Nephron progenitor cell (in vitro differentiated cells): Measurements from ENCODE around the gene LRRN2.
"Not testable (repeated sequence)": the region's sequence is repeated elsewhere in the genome, so short reads cannot be mapped to it uniquely, and the experiment has no call there.

Experiments used
- DNase-seq: peaks from one replicate; pipeline ENCODE4 v3.0.0; 2021
- H3K27ac Mint-ChIP-seq: 2 replicates; pipeline ENCODE4 v1.8.0; 2021; ENCODE audit warnings: mild to moderate bottlenecking, moderate library complexity, mixed read lengths
- H3K27me3 Mint-ChIP-seq: 2 replicates; pipeline ENCODE4 v1.8.0; 2021; ENCODE audit warnings: mild to moderate bottlenecking, low read depth, mixed read lengths; ENCODE audit not compliant: poor library complexity
- H3K36me3 Mint-ChIP-seq: 2 replicates; pipeline ENCODE4 v1.8.0; 2021; ENCODE audit warnings: low read depth, mixed read lengths
- H3K4me1 Mint-ChIP-seq: 2 replicates; pipeline ENCODE4 v1.8.0; 2021; ENCODE audit warnings: mixed read lengths
- H3K4me3 Mint-ChIP-seq: 2 replicates; pipeline ENCODE4 v1.8.0; 2021; ENCODE audit warnings: mild to moderate bottlenecking, moderate library complexity, mixed read lengths
- H3K9me3 Mint-ChIP-seq: 2 replicates; pipeline ENCODE4 v1.8.0; 2021; ENCODE audit warnings: mild to moderate bottlenecking, moderate library complexity, mixed read lengths
- TF ChIP-seq, protein P1 (sequence below): fragments of 200-600 bp; sonication (generic); IDR thresholded peaks from 2 replicates; pipeline ENCODE4 v1.5.0; 2021; ENCODE audit warnings: antibody characterized with exemption

The LRRN2 gene

DNA sequence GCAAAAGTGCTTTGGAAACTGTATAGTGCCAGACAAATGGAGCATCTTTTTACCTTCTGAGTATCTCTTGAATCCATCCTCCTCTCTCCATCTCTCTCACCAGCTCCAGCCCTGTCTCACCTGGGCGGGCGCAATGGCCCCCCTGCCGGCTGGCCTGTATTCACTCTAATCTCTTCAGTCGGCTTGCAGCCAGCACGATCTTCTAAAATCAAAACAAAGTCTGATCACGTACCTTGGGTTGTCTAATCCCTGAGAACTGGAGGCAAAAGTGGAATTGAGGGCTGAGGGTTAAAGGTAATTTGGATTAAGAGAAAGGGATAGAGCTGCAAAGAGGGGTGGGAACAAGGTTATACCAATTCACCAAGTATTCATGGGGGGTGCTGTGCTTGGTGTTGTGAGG, 46.0 kb upstream of the LRRN2 start:
- no peak for DNase-seq
- H3K27me3 Mint-ChIP-seq = peaks cover 18% of the 10 kb centered on the region
- TF ChIP-seq, protein P1, sequence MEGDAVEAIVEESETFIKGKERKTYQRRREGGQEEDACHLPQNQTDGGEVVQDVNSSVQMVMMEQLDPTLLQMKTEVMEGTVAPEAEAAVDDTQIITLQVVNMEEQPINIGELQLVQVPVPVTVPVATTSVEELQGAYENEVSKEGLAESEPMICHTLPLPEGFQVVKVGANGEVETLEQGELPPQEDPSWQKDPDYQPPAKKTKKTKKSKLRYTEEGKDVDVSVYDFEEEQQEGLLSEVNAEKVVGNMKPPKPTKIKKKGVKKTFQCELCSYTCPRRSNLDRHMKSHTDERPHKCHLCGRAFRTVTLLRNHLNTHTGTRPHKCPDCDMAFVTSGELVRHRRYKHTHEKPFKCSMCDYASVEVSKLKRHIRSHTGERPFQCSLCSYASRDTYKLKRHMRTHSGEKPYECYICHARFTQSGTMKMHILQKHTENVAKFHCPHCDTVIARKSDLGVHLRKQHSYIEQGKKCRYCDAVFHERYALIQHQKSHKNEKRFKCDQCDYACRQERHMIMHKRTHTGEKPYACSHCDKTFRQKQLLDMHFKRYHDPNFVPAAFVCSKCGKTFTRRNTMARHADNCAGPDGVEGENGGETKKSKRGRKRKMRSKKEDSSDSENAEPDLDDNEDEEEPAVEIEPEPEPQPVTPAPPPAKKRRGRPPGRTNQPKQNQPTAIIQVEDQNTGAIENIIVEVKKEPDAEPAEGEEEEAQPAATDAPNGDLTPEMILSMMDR = no peak
- no peak overlapping the region for H3K27ac Mint-ChIP-seq
- H3K36me3 Mint-ChIP-seq = no peaks in the 10 kb centered on the region
- no peak overlapping the region for H3K4me3 Mint-ChIP-seq
- no peaks in the 10 kb centered on the region for H3K9me3 Mint-ChIP-seq
- peaks cover 1% of the 10 kb centered on the region for H3K4me1 Mint-ChIP-seq

DNA sequence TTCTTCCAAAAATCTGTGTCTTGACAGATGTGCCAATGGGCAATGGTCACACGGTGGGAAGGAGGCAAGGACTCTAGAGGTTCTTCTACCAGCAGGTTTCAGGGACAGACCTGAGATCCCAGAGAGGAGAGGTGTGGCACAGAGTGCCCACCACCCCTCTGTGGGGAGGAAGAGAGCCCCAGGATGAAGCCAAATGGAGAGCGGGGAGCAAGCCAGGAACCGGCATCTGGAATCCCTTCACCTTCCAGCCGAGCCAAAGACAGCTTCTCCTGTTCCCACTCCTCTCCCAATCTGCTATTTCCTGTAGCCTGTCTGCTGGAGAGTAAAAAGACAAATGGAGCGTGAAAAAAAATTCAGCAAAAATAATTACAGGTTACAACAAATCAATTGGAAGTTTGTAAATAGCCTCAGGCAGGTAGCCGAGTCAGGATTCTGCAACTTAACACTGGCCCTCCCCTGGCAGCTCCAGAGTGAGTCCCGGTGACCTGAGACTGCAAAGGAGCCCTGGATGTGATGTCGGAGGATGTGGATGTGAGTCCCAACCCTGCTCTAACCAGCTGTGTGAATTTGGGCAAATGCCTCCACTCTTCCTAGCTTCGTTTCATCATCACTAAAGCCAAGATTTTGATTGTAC, 45.4 kb upstream of the LRRN2 start:
- H3K27me3 Mint-ChIP-seq = peaks cover 18% of the 10 kb centered on the region
- no peak for DNase-seq
- H3K27ac Mint-ChIP-seq = no peak overlapping the region
- H3K4me3 Mint-ChIP-seq = no peak overlapping the region
- peaks cover 4% of the 10 kb centered on the region for H3K4me1 Mint-ChIP-seq
- TF ChIP-seq, protein P1 = no peak
- no peaks in the 10 kb centered on the region for H3K9me3 Mint-ChIP-seq
- H3K36me3 Mint-ChIP-seq = no peaks in the 10 kb centered on the region

DNA sequence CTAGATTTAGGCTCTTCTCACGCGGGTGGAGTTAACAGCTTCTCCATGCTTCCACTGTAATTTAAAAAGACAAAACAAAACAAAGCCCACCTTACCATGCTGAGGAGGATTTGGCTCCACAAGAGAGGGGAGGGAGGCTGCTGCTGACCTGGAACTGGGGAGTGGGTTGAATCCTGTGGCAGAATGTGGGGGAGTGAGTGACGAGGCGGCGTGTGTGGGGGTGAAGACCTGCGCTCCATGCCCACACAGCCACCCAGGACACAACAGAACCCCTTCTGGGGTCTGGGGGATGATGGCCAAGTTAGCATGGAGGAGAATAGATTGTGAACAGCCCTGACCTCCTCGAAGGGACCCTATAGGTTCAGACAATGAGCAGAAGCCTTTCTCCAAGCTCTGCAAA, 44.0 kb upstream of the LRRN2 start:
- Mint-ChIP-seq H3K36me3 (no peaks in the 10 kb centered on the region), H3K27ac (no peak overlapping the region), H3K27me3 (peaks cover 18% of the 10 kb centered on the region), H3K4me3 (no peak overlapping the region), H3K4me1 (peaks cover 4% of the 10 kb centered on the region), H3K9me3 (no peaks in the 10 kb centered on the region)
- DNase-seq = no peak
- TF ChIP-seq, protein P1 = no peak

DNA sequence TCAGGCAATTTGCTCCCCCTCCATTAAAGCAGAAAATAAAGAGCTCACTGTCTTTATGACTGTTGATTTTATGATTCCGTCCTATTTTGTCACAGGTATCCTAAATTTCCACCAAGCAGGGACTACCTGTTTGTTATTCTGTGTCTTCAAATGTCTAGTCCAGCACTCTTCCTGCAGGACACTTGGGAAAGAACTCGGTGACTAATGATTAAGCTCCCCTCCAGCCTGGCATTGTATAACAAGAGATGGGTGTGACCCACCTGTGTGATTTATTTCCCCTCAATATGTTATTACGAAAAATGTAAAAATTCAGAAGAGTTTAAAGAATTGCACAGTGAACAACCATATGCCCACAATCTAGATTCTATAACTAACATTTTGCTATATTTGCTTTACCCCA, 42.9 kb upstream of the LRRN2 start:
- TF ChIP-seq, protein P1 = no peak
- peaks cover 22% of the 10 kb centered on the region for H3K27me3 Mint-ChIP-seq
- no peaks in the 10 kb centered on the region for H3K36me3 Mint-ChIP-seq
- H3K4me3 Mint-ChIP-seq = no peak overlapping the region
- no peak overlapping the region for H3K27ac Mint-ChIP-seq
- no peaks in the 10 kb centered on the region for H3K9me3 Mint-ChIP-seq
- no peak for DNase-seq
- peaks cover 4% of the 10 kb centered on the region for H3K4me1 Mint-ChIP-seq

DNA sequence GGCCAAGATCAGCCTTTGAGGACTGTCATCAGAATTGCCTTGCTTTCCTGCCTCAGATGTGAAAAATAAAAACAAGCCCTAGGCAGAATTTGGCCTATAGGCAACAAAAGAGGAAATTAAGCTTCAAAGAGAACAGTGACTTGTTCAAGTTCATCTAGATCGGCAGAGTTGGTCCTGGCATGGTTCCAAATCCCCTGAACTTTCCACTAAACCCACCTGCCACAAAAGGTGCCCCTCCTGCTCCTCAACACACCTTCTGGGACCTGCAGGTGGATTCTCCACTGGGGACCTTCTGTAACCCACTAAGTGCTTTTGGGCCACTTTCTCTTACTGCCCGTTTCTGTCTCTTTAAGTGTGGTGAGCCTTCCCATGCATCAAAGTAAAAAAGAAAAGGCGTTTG, 42.5 kb upstream of the LRRN2 start:
- H3K36me3 Mint-ChIP-seq = no peaks in the 10 kb centered on the region
- TF ChIP-seq, protein P1 = no peak
- no peak overlapping the region for H3K4me3 Mint-ChIP-seq
- H3K9me3 Mint-ChIP-seq = no peaks in the 10 kb centered on the region
- peaks cover 22% of the 10 kb centered on the region for H3K27me3 Mint-ChIP-seq
- DNase-seq = no peak
- peaks cover 4% of the 10 kb centered on the region for H3K4me1 Mint-ChIP-seq
- no peak overlapping the region for H3K27ac Mint-ChIP-seq

DNA sequence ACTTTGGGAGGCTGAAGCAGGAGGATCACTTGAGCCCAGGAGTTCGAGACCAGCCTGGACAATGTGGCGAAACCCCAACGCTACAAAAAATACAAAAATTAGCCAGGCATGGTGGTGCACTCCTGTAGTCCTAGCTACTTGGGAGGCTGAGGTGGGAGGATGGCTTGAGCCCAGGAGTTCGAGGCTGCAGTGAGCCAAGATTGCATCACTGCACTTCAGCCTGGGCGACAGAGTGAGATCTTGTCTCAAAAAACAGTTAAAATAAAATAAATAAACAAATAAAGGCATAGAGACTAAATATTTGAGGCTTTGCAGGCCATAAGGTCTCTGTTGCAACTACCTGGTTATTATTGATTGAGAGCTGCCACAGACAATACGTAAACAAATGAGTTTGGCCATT, 41.9 kb upstream of the LRRN2 start:
- peaks cover 18% of the 10 kb centered on the region for H3K27me3 Mint-ChIP-seq
- not testable (repeated sequence) for H3K4me1 Mint-ChIP-seq, H3K4me3 Mint-ChIP-seq, H3K36me3 Mint-ChIP-seq, DNase-seq, H3K9me3 Mint-ChIP-seq, H3K27ac Mint-ChIP-seq
